Prostate gland (tissue), 2 donors: Measurements from ENCODE around the gene C11orf68.

ENCODE experiments used
- CTCF ChIP-seq, 4 experiments: fragments of 200-600 bp in 2 of 4; fragments of 450-650 bp in 2 of 4; sonication (generic) in 2 of 4; IDR thresholded peaks; 1 replicate in 3 of 4; 2 replicates in 1 of 4; pipeline ENCODE4 v1.5.1; 2016 to 2019; ENCODE audit warnings: antibody characterized with exemption in 4 of 4, mild to moderate bottlenecking in 2 of 4, moderate library complexity in 2 of 4
- POLR2AphosphoS5 ChIP-seq: sonication (generic); formaldehyde crosslinking; IDR thresholded peaks from one replicate; pipeline ENCODE4 v1.6.1; 2017; ENCODE audit warnings: antibody characterized with exemption

DNA sequence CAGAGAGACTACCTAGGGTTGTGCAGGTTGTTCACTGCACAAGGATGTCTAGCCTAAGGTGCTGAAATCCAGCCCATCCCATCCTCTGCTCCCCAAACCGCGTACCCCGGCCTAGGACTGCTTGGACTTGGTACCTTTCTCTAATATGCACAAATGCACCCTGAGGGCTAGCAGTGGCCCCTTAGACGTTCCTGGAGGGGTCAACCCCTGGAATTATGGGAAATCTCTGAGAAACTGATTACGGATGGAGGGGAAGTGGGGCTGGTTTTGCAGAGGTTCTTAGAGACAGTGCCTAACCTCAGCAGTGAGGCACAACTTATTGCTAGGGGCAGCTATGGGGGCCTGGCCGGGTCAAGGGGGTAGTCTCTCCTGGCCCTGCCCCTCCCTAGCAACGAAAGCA, 2.5 kb downstream of the C11orf68 start:
- no peak for TF ChIP-seq POLR2AphosphoS5
- TF ChIP-seq CTCF (IDR thresholded peaks at IDR 0.05) = no peak
